Endothelial cell of umbilical vein (primary cell): ENCODE measurements around the gene BRSK1. TPM values are rescaled to one million over a fixed set of nuclear protein-coding genes. Genes with fewer than 3 reads are reported as not detected.

Source experiments
- BruUV-seq: library from RNA; stranded (reverse); fragments of 400-500 nt; replicated peaks from 2 replicates; lab custom pipeline; 2021; lab: Mats Ljungman, UMichigan
- CTCF ChIA-PET: fragments of 300-600, 350-600 bp; sonication (Branson Sonifier 250); formaldehyde crosslinking; loops from one replicate; lab custom pipeline; 2021; ENCODE audit warnings: antibody characterized with exemption, inconsistent platforms; lab: Charles Lee
- POLR2A ChIA-PET: fragments of 300-600, 350-600 bp; sonication (Branson Sonifier 250); formaldehyde crosslinking; loops from one replicate; lab custom pipeline; 2021; ENCODE audit warnings: antibody characterized with exemption, inconsistent platforms; lab: Charles Lee
- DNase-seq: peaks from one replicate; pipeline ENCODE4 v3.0.0-alpha.2; 2011; ENCODE audit warnings: low read depth, low spot score
- FAIRE-seq: peaks from 2 replicates; lab custom pipeline; 2011; peaks lifted over from hg19 to GRCh38; lab: Jason Lieb, UNC
- H2AFZ ChIP-seq: 2 replicates; pipeline ENCODE4 v1.6.0; 2012; ENCODE audit warnings: low read depth, low read length, control low read depth, inconsistent platforms
- H3K27ac ChIP-seq: 2 replicates; pipeline ENCODE4 v1.5.1; 2011; ENCODE audit warnings: low read depth, mild to moderate bottlenecking, control low read depth, low read length, moderate library complexity; ENCODE audit not compliant: insufficient read depth
- H3K27me3 ChIP-seq, 2 experiments: 2 replicates each; pipeline versions ENCODE4 v1.6.0 to v1.6.1; 2011; ENCODE audit warnings: low read length in 2 of 2, mixed read lengths in 1 of 2; ENCODE audit not compliant: control insufficient read depth in 2 of 2, insufficient read depth in 2 of 2
- H3K36me3 ChIP-seq, 2 experiments: 2 replicates in 1 of 2; 3 replicates in 1 of 2; pipeline ENCODE4 v1.5.1; 2011; ENCODE audit warnings: low read length in 2 of 2, mild to moderate bottlenecking in 1 of 2, moderate library complexity in 1 of 2; ENCODE audit not compliant: control insufficient read depth in 2 of 2, insufficient read depth in 2 of 2; ENCODE audit errors: extremely low read depth in 1 of 2
- H3K4me1 ChIP-seq: 3 replicates; pipeline ENCODE4 v1.5.1; 2011; ENCODE audit warnings: mild to moderate bottlenecking, low read length; ENCODE audit not compliant: control insufficient read depth, insufficient read depth; ENCODE audit errors: extremely low read depth
- H3K4me2 ChIP-seq: 2 replicates; pipeline ENCODE4 v1.6.1; 2011; ENCODE audit warnings: low read length, control low read depth, mixed read lengths; ENCODE audit not compliant: insufficient read depth
- H3K4me3 ChIP-seq, 3 experiments: fragments of 200-600 bp in 1 of 3; sonication (generic), shearing (Covaris generic) in 1 of 3; replicated peaks in 1 of 3; 2 replicates each; pipeline ENCODE4 v1.5.1; 2011 to 2016; ENCODE audit warnings: control low read depth in 3 of 3, low read length in 3 of 3, mild to moderate bottlenecking in 2 of 3, inconsistent platforms in 1 of 3, low read depth in 1 of 3, moderate library complexity in 1 of 3; ENCODE audit not compliant: insufficient read depth in 1 of 3
- H3K79me2 ChIP-seq: 2 replicates; pipeline ENCODE4 v1.6.0; 2012; ENCODE audit warnings: low read length, inconsistent platforms; ENCODE audit not compliant: control insufficient read depth, insufficient read depth
- H3K9ac ChIP-seq: replicated peaks from 2 replicates; pipeline ENCODE3; 2011; ENCODE audit warnings: low read length, control low read depth; ENCODE audit not compliant: insufficient read depth; ENCODE audit errors: extremely low read depth
- H3K9me1 ChIP-seq: replicated peaks from 3 replicates; pipeline ENCODE4 v1.6.0; 2011; ENCODE audit warnings: mild to moderate bottlenecking, low read length; ENCODE audit not compliant: control insufficient read depth, insufficient read depth; ENCODE audit errors: extremely low read depth
- H3K9me3 ChIP-seq: replicated peaks from 2 replicates; pipeline ENCODE4 v1.5.1; 2012; ENCODE audit warnings: low read length, inconsistent platforms; ENCODE audit not compliant: control insufficient read depth, insufficient read depth
- H4K20me1 ChIP-seq: replicated peaks from 2 replicates; pipeline ENCODE3; 2011; ENCODE audit warnings: mild to moderate bottlenecking, low read length; ENCODE audit not compliant: control insufficient read depth, insufficient read depth; ENCODE audit errors: extremely low read depth
- CTCF ChIP-seq, 2 donors: IDR thresholded peaks; 1 replicate in 1 of 2; 2 replicates in 1 of 2; pipeline ENCODE4 v1.5.1; 2011; ENCODE audit warnings: low read length in 2 of 2, mild to moderate bottlenecking in 2 of 2, moderate library complexity in 2 of 2, control low read depth in 1 of 2, inconsistent platforms in 1 of 2, low read depth in 1 of 2; ENCODE audit not compliant: insufficient read depth in 1 of 2; ENCODE audit errors: extremely low read depth in 1 of 2
- EZH2 ChIP-seq: IDR thresholded peaks from 2 replicates; pipeline ENCODE4 v1.6.1; 2012; ENCODE audit warnings: borderline replicate concordance, low read depth, mild to moderate bottlenecking, moderate library complexity, low read length, inconsistent platforms; ENCODE audit not compliant: severe bottlenecking
- FOS ChIP-seq: IDR thresholded peaks from 2 replicates; pipeline ENCODE4 v1.6.1; 2011; ENCODE audit warnings: mild to moderate bottlenecking, low read length, moderate library complexity, borderline replicate concordance; ENCODE audit not compliant: insufficient read depth
- GATA2 ChIP-seq: IDR thresholded peaks from 2 replicates; pipeline ENCODE4 v1.7.0; 2011; ENCODE audit warnings: low read depth, mild to moderate bottlenecking, moderate library complexity, mixed read lengths, low read length; ENCODE audit not compliant: insufficient read length, insufficient read depth
- JUN ChIP-seq: IDR thresholded peaks from 2 replicates; pipeline ENCODE4 v1.6.1; 2011; ENCODE audit warnings: borderline replicate concordance, low read depth; ENCODE audit not compliant: insufficient read length, insufficient read depth
- MAX ChIP-seq: IDR thresholded peaks from 2 replicates; pipeline ENCODE4 v1.6.1; 2011; ENCODE audit not compliant: insufficient read depth, insufficient read length
- MYC ChIP-seq: IDR thresholded peaks from one replicate; pipeline ENCODE4 v1.6.1; 2011; ENCODE audit warnings: mild to moderate bottlenecking, low read depth, low read length
- POLR2A ChIP-seq: IDR thresholded peaks from 2 replicates; pipeline ENCODE4 v1.6.1; 2012; ENCODE audit warnings: low read depth, mild to moderate bottlenecking, control low read depth, low read length
- POLR2AphosphoS5 ChIP-seq: IDR thresholded peaks from 2 replicates; pipeline ENCODE4 v1.6.1; 2012; ENCODE audit warnings: low read depth, mild to moderate bottlenecking, control low read depth, low read length, moderate library complexity; ENCODE audit not compliant: insufficient read depth
- dilution Hi-C: fragments of 300-500 bp; cut with MboI; formaldehyde crosslinking; loops from one replicate; pipeline ENCODE4 v1.15.0; 2019; ENCODE audit warnings: low sequenced_read_pairs; ENCODE audit not compliant: extremely low pct_ligation_motif_present
- intact Hi-C: fragments of 100-400 bp; cut with micrococcal nuclease; formaldehyde crosslinking; loops from one replicate; pipeline ENCODE4 v1.10.0; 2022
- polyA plus RNA-seq, 4 experiments: library from polyadenylated mRNA; depleted of rRNA in 3 of 4; stranded (reverse) in 3 of 4; unstranded in 1 of 4; fragments of >200 nt; gene quantifications; 2 replicates each; pipeline versions ENCODE4 v1.2.1 to v1.2.3, GENCODE V29; 2011 to 2012; ENCODE audit warnings: missing spikeins in 1 of 4
- total RNA-seq: library from RNA; stranded (reverse); gene quantifications from 2 replicates; pipeline ENCODE4 v1.2.3, GENCODE V29; 2021

The BRSK1 gene
- total and polyA plus RNA-seq, 2 donors (not counting 3 experiments of a cell fraction or from before 2014, with no cell fraction given), result 0.33 to 0.44 TPM

- no peak for DNase-seq
- no peaks in the 10 kb centered on the region for H4K20me1 ChIP-seq
- H3K4me2 ChIP-seq, result no peak overlapping the region
- TF ChIP-seq POLR2A (no peak), FOS (no peak), POLR2AphosphoS5 (no peak), GATA2 (no peak)
- no peaks in the 10 kb centered on the region for H3K9me1 ChIP-seq
- H3K4me3 ChIP-seq, result no peak overlapping the region
- H3K9me3 ChIP-seq, result no peaks in the 10 kb centered on the region
- CTCF ChIA-PET, result interaction anchor here (1.5 kb wide), 1 partner anchor 32 kb away, joined by 3 read pairs; no protein-coding TSS in a partner anchor
- POLR2A ChIA-PET, result no interaction called here
- no peak for FAIRE-seq
- BruUV-seq, result no TSS peak
- H3K4me1 ChIP-seq, result no peaks in the 10 kb centered on the region
- H3K9ac ChIP-seq, result no peak overlapping the region
- no peak overlapping the region for H3K27ac ChIP-seq
- intact Hi-C loops, result no loop called here
- peaks cover 0 to 2% of the 10 kb centered on the region in 2 experiments for H3K27me3 ChIP-seq
- dilution Hi-C loops, result no loop called here
- no peaks in the 10 kb centered on the region for H3K36me3 ChIP-seq
- H3K79me2 ChIP-seq, result no peaks in the 10 kb centered on the region
- no peak overlapping the region for H2AFZ ChIP-seq
Observed at GRCh38 chr19:55324662-55325061, 40.9 kb downstream of the BRSK1 start.

- dilution Hi-C loops, result no loop called here
- no peaks in the 10 kb centered on the region for H3K9me3 ChIP-seq
- intact Hi-C loops, result no loop called here
- no TSS peak for BruUV-seq
- DNase-seq (no peak), FAIRE-seq (no peak)
- no peaks in the 10 kb centered on the region for H3K9me1 ChIP-seq
- ChIA-PET POLR2A (no interaction called here), CTCF (interaction anchor here (1.5 kb wide), 1 partner anchor 33 kb away, joined by 3 read pairs; no protein-coding TSS in a partner anchor)
- H3K79me2 ChIP-seq, result no peaks in the 10 kb centered on the region
- H4K20me1 ChIP-seq, result no peaks in the 10 kb centered on the region
- H3K4me1 ChIP-seq, result no peaks in the 10 kb centered on the region
- TF ChIP-seq JUN (no peak), MAX (no peak), MYC (no peak), POLR2AphosphoS5 (no peak), GATA2 (no peak), POLR2A (no peak), FOS (no peak), EZH2 (no peak), CTCF (IDR thresholded peaks at IDR 0.05; ENCODE audit: extremely low read depth in 1 of 2, insufficient read depth in 1 of 2, low read depth in 1 of 2, low read length in 2 of 2) (no peak)
- no peak within 1 kb of the TSS for H3K4me3 ChIP-seq
- no peak within 1 kb of the TSS for H3K9ac ChIP-seq
- no peak within 1 kb of the TSS for H2AFZ ChIP-seq
- no peak within 1 kb of the TSS for H3K27ac ChIP-seq
- no peaks in the 10 kb centered on the region for H3K36me3 ChIP-seq
- no peak within 1 kb of the TSS for H3K4me2 ChIP-seq
- H3K27me3 ChIP-seq, result peaks cover 0 to 2% of the 10 kb centered on the region in 2 experiments
Observed at GRCh38 chr19:55325172-55325571, 41.4 kb downstream of the BRSK1 start, which contains the start of gene TMEM150B. Gene TMEM150B, minus strand, starts transcription at chr19:55325341. Its CDS starts 4,305 bp downstream, at chr19:55321036.
